Inflammatory macrophage treated with lipopolysaccharide for 1 hour (primary cell): ENCODE results near the gene ERLEC1.
"Not testable (repeated sequence)": the region's sequence is repeated elsewhere in the genome, so short reads cannot be mapped to it uniquely, and the experiment has no call there.

Source experiments
- DNase-seq, 2 donors: peaks; one replicate each; pipeline ENCODE4 v3.0.0-alpha.2; 2020 to 2022

The ERLEC1 gene, protein sequence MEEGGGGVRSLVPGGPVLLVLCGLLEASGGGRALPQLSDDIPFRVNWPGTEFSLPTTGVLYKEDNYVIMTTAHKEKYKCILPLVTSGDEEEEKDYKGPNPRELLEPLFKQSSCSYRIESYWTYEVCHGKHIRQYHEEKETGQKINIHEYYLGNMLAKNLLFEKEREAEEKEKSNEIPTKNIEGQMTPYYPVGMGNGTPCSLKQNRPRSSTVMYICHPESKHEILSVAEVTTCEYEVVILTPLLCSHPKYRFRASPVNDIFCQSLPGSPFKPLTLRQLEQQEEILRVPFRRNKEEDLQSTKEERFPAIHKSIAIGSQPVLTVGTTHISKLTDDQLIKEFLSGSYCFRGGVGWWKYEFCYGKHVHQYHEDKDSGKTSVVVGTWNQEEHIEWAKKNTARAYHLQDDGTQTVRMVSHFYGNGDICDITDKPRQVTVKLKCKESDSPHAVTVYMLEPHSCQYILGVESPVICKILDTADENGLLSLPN

GRCh38 chr2:53786705-53787613 lies at the start of gene ERLEC1, which contains the start of gene ASB3:
Gene ERLEC1 (plus strand): TSS chr2:53787044. CDS start chr2:53787211, 167 bp downstream.
Gene ASB3 (minus strand): TSS chr2:53786953. CDS start chr2:53765572, 21,381 bp downstream.
- peak; percentile 67 to 69 for DNase-seq

GRCh38 chr2:53737091-53737490 lies 49.8 kb upstream of the ERLEC1 start:
- no peak for DNase-seq

- DNase-seq: peak; percentile 47 to 59
Measured at GRCh38 chr2:53739032-53739431, 47.8 kb upstream of the ERLEC1 start.

DNA sequence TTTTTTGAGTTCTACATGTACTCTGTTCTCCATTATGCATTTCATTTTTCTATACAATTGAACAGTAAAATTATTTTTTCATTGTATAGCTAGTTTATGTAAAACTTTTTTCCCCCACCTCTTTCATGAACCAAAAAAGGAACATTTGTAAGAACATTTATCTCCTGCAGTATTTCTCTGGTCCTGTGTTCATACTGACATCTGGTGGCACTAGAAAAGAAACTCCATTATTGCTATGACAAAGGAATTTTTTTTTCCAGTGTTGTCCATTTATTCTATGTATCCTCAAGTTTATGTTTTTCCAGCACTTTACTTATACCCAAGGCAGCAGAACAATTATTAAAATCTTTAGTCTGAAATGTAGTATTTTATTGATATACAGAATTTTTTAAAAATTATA lies 46.7 kb upstream of the ERLEC1 start:
- peak; percentile 18 to 30 for DNase-seq

- no peak for DNase-seq
Measured at GRCh38 chr2:53744395-53745065, 42.3 kb upstream of the ERLEC1 start.

DNA sequence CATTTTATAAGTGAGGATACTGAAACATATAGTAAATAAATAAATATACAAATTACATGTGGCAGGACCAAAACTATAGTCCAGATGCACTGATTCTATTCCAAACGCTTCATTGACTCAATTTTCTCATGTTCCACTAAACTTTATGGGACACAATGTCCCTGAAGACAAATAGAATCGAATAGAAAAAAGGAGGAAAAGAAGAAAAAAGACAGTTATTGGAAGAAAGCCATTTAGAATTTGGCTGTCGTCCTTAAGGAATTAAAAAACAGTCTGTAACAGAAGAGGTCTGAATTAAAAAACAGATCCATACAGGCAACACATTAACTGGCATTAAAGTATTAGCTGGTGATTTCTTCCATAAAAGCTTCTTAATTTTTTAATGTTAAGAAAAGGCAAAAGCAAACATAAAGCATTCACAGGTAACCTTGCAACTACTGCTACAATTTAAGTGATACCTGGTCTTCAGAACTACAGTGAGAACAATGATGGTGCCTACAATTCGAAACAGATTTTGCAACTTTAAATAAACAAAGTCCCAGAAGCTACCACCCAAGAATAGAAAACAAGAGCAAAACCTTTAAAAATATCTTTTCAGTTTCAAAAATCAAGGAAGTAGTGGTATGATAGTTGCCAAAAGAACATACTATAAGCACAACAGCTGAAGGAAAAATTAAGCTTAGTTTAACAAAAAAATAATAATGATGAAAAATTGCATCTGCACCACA lies 36.6 kb upstream of the ERLEC1 start:
- DNase-seq: no peak

DNA sequence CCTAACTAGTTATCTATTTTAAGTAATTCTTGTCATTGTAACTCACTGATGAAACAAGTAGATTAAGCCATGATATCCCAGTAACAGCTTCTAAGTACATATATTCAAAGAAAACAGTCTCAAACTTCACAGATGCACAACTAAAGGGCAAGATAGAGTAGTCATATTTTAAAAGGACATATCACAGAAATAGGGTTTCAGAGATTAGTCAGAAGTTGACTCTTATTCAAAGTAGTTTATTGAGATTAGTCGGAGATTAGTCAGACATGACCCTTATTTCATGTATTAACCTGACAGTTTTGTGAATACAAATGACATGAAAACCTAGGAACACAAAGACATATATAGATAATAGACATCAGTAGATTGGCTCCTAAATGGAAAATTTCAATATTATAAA lies 35.1 kb upstream of the ERLEC1 start:
- DNase-seq: no peak

GRCh38 chr2:53752385-53752784 lies 34.5 kb upstream of the ERLEC1 start:
- no peak for DNase-seq

GRCh38 chr2:53753041-53753440 lies 33.8 kb upstream of the ERLEC1 start:
- DNase-seq: no peak

DNA sequence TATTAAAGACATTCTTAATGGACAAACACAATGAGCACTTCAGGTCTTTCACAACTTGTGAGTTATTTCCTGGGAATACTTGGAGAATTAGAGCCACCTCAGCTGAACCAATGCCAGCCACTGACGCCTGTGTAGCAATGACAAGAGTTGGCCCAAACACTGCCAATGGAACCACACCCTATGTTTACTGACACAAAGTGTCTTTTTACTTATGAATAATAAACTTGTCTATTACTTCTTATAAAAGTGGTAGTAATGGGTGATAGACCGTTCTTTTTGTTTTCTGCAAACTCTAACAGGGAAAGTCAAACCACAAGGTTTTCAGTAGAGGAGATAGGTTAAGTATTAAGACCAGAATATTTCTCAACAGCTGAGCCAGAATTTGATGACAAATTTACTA lies 31.7 kb upstream of the ERLEC1 start:
- no peak for DNase-seq

DNA sequence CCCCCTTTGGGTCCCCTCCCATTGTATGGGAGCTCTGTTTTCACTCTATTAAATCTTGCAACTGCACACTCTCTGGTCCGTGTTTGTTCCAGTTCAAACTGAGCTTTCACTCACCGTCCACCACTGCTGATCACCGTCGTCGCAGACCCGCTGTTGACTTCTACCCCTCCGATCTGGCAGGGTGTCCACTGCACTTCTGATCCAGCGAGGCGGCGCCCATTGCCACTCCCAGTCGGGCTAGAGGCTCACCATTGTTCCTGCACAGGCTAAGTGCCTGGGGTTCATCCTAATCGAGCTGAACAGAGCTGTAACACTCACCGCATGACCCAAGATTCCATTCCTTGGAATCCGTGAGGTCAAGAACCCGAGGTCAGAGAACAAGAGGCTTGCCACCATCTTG lies 30.2 kb upstream of the ERLEC1 start:
- DNase-seq: no peak

DNA sequence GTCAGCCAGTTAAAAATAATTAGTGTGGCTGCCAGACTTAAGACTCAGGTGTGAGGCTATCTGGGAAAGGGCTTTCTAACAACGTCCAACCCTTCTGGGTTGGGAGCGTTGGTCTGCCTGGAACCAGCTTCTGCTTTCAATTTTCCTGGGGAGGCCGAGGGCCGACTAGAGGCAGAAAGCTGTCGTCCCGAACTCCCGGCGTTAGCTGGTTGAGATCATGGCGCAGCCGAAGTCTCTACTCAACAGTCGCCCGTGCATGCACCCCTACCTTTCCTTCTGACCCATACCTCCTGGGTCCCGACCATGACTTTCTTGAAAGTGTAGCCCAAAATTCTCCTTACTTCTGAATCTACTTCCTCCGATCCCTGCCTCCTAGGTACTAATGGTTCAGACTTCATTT lies 29.6 kb upstream of the ERLEC1 start:
- not testable (repeated sequence) for DNase-seq

DNA sequence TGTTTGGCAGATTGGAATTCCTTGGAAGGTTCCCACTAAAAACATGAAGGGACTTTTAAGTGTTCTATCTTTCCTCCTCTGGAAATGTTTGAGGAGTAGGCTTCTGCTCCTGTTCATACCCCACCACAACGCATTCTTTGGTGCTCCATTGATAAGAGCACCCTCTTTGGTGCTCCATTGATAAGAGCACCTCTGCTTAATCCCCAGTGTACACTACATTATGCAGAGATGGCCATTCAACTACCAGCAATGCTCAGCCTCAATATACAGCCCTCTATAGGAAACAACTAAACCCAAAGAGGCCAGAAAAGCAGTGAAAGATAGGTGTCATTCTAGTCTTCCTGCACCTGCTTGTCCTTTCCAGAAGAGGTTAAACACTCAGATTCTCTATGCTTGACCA lies 21.1 kb upstream of the ERLEC1 start:
- DNase-seq: no peak

- DNase-seq: peak; percentile 78 to 88
Measured at GRCh38 chr2:53767405-53768241, 19.2 kb upstream of the ERLEC1 start, which contains the start of gene CHAC2. Gene CHAC2 (plus strand): TSS chr2:53767804. CDS start chr2:53767887, 83 bp downstream.

- DNase-seq: peak in 1 of 2 donors; percentile 27
Measured at GRCh38 chr2:53768242-53768542, 18.7 kb upstream of the ERLEC1 start.

- no peak for DNase-seq
Measured at GRCh38 chr2:53769318-53769945, 17.4 kb upstream of the ERLEC1 start.

DNA sequence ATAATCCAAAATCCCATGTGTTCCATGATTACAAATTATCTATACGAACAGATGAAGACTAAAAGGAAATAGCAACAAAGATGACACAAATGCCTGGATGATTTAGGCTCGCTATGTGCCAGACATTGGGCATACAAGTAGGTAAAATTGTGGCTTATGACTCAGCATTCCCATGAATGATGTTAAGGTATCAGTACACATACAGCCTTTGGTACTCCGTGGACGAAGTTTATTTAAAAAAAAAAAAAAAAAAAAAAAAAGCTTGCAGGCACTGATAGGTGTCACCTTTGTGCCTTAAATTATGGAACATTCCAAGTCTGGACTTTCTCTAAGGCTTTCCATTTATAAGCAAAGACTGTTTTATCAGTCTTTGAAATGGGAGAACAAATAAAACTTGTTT lies 16.6 kb upstream of the ERLEC1 start:
- DNase-seq: no peak

DNA sequence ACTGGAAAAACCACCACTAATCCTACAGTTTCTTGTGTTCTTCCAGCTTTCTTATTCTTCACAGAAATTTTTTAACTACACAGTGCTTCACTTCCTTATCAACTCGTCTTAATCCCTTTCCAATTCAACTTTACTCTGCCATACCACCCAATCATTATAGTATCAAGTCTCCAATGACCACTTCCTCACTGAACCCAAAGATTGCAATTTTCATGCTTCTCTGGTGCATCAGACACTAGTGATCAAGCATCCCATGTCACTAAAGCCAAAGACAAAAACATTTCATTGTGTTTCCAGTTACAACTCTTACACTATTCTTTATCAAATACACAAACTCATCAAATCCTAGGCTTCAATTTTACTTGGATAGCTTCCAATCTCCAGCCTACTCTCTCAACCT lies 9.7 kb upstream of the ERLEC1 start:
- DNase-seq: no peak

GRCh38 chr2:53778536-53779162 lies 8.2 kb upstream of the ERLEC1 start:
- DNase-seq: peak; percentile 33 to 64

- no peak for DNase-seq
Measured at GRCh38 chr2:53780056-53780455, 6.8 kb upstream of the ERLEC1 start.
